A549 (cell line): ENCODE results near the gene ZNF385B.

Source experiments
- EP300 ChIP-seq, 2 experiments: fragments of >200 bp; sonication (Bioruptor Twin); formaldehyde crosslinking; IDR thresholded peaks; 2 replicates in 1 of 2; 3 replicates in 1 of 2; pipeline ENCODE4 v1.6.1; 2016 to 2017
- ESRRA ChIP-seq: fragments of 150-350 bp; IDR thresholded peaks from 2 replicates; pipeline ENCODE4 v1.6.1; 2014; ENCODE audit warnings: mild to moderate bottlenecking, low read length, borderline replicate concordance
- KDM1A ChIP-seq: fragments of 200-600 bp; sonication (generic); IDR thresholded peaks from 2 replicates; pipeline ENCODE4 v1.6.1; 2016; ENCODE audit warnings: low read depth, mild to moderate bottlenecking
- RNF2 ChIP-seq: fragments of 200-600 bp; sonication (generic); IDR thresholded peaks from 2 replicates; pipeline ENCODE4 v1.6.1; 2016; ENCODE audit warnings: low read depth, mild to moderate bottlenecking, antibody characterized with exemption, moderate library complexity, borderline replicate concordance
- TF ChIP-seq, protein P1 (sequence below): fragments of >200 bp; sonication (Bioruptor Twin); formaldehyde crosslinking; IDR thresholded peaks from 3 replicates; pipeline ENCODE4 v1.5.1; 2016

GRCh38 chr2:179646173-179646769 is 215.1 kb downstream of the ZNF385B start:
- no peak for TF ChIP-seq RNF2
- TF ChIP-seq, protein P1, sequence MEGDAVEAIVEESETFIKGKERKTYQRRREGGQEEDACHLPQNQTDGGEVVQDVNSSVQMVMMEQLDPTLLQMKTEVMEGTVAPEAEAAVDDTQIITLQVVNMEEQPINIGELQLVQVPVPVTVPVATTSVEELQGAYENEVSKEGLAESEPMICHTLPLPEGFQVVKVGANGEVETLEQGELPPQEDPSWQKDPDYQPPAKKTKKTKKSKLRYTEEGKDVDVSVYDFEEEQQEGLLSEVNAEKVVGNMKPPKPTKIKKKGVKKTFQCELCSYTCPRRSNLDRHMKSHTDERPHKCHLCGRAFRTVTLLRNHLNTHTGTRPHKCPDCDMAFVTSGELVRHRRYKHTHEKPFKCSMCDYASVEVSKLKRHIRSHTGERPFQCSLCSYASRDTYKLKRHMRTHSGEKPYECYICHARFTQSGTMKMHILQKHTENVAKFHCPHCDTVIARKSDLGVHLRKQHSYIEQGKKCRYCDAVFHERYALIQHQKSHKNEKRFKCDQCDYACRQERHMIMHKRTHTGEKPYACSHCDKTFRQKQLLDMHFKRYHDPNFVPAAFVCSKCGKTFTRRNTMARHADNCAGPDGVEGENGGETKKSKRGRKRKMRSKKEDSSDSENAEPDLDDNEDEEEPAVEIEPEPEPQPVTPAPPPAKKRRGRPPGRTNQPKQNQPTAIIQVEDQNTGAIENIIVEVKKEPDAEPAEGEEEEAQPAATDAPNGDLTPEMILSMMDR = no peak
- TF ChIP-seq ESRRA = no peak
- TF ChIP-seq KDM1A = no peak
- TF ChIP-seq EP300 (IDR thresholded peaks at IDR 0.05) = no peak
